ENCODE results near the gene TRPM2. TPM values are rescaled to one million over a fixed set of nuclear protein-coding genes. Genes with fewer than 3 reads are reported as not detected.
A peak's percentile ranks its signal among the peaks of the same experiment; 100 is the strongest.
"Not testable (repeated sequence)": the region's sequence is repeated elsewhere in the genome, so short reads cannot be mapped to it uniquely, and the experiment has no call there.

The TRPM2 gene
- total and polyA plus RNA-seq, 5 donors from 2014 or later: 0.38 to 3.1 (median 1.1) TPM

- no peaks in the 10 kb centered on the region for H3K27me3 ChIP-seq (ENCODE audit: control insufficient read depth, insufficient read depth, low read length)
- H3K27ac ChIP-seq (ENCODE audit: insufficient read depth, low read length, poor library complexity, severe bottlenecking): no peak overlapping the region
- H3K9me3 ChIP-seq (ENCODE audit: control insufficient read depth in 2 of 2, low read length in 2 of 2): peaks cover 0 to 7% of the 10 kb centered on the region in 2 experiments
- no peaks in the 10 kb centered on the region for H3K27me3 Mint-ChIP-seq
- H3K36me3 ChIP-seq (ENCODE audit: control insufficient read depth, insufficient read depth, low read length): no peaks in the 10 kb centered on the region
- ATAC-seq (ENCODE audit: low read depth in 2 of 2): no peak
- DNase-seq: no peak
- H3K4me3 ChIP-seq (ENCODE audit: low read depth, low read length): no peak overlapping the region
- H3K27ac Mint-ChIP-seq: no peak overlapping the region
- H3K4me1 Mint-ChIP-seq: no peaks in the 10 kb centered on the region
- no peaks in the 10 kb centered on the region for H3K36me3 Mint-ChIP-seq
- no peaks in the 10 kb centered on the region for H3K4me1 ChIP-seq (ENCODE audit: control insufficient read depth, insufficient read depth, low read length, poor library complexity, severe bottlenecking)
- peaks cover 0 to 6% (median 2%) of the 10 kb centered on the region in 7 donors for H3K9me3 Mint-ChIP-seq
- no peak overlapping the region for H3K4me3 Mint-ChIP-seq
Observed at GRCh38 chr21:44415073-44416025, 61.9 kb downstream of the TRPM2 start.

- DNase-seq: no peak
- H3K27ac ChIP-seq (ENCODE audit: insufficient read depth, low read length, poor library complexity, severe bottlenecking): no peak overlapping the region
- no peak for ATAC-seq (ENCODE audit: low read depth in 2 of 2)
- H3K9me3 ChIP-seq (ENCODE audit: control insufficient read depth in 2 of 2, low read length in 2 of 2): peaks cover 0 to 7% of the 10 kb centered on the region in 2 experiments
- no peaks in the 10 kb centered on the region for H3K4me1 ChIP-seq (ENCODE audit: control insufficient read depth, insufficient read depth, low read length, poor library complexity, severe bottlenecking)
- no peak overlapping the region for H3K4me3 ChIP-seq (ENCODE audit: low read depth, low read length)
- H3K4me1 Mint-ChIP-seq: no peaks in the 10 kb centered on the region
- H3K27me3 Mint-ChIP-seq: no peaks in the 10 kb centered on the region
- H3K4me3 Mint-ChIP-seq: no peak overlapping the region
- H3K27me3 ChIP-seq (ENCODE audit: control insufficient read depth, insufficient read depth, low read length): no peaks in the 10 kb centered on the region
- peaks cover 0 to 6% (median 2%) of the 10 kb centered on the region in 7 donors for H3K9me3 Mint-ChIP-seq
- no peak overlapping the region for H3K27ac Mint-ChIP-seq
- no peaks in the 10 kb centered on the region for H3K36me3 Mint-ChIP-seq
- no peaks in the 10 kb centered on the region for H3K36me3 ChIP-seq (ENCODE audit: control insufficient read depth, insufficient read depth, low read length)
Observed at GRCh38 chr21:44416193-44416592, 62.8 kb downstream of the TRPM2 start.

- not testable (repeated sequence) for H3K4me1 Mint-ChIP-seq; H3K4me3 ChIP-seq (ENCODE audit: low read depth, low read length); H3K27ac Mint-ChIP-seq; H3K4me1 ChIP-seq (ENCODE audit: control insufficient read depth, insufficient read depth, low read length, poor library complexity, severe bottlenecking); H3K9me3 ChIP-seq (ENCODE audit: control insufficient read depth in 2 of 2, low read length in 2 of 2); H3K27me3 Mint-ChIP-seq; H3K9me3 Mint-ChIP-seq; H3K27me3 ChIP-seq (ENCODE audit: control insufficient read depth, insufficient read depth, low read length); H3K27ac ChIP-seq (ENCODE audit: insufficient read depth, low read length, poor library complexity, severe bottlenecking); H3K36me3 ChIP-seq (ENCODE audit: control insufficient read depth, insufficient read depth, low read length); H3K36me3 Mint-ChIP-seq; DNase-seq; H3K4me3 Mint-ChIP-seq; ATAC-seq (ENCODE audit: low read depth in 2 of 2)
Observed at GRCh38 chr21:44417621-44418107, 64.2 kb downstream of the TRPM2 start.

- Histone ChIP-seq H3K4me3 (ENCODE audit: low read depth, low read length) (no peak overlapping the region), H3K27ac (ENCODE audit: insufficient read depth, low read length, poor library complexity, severe bottlenecking) (no peak overlapping the region), H3K9me3 (ENCODE audit: control insufficient read depth in 2 of 2, low read length in 2 of 2) (peaks cover 0 to 7% of the 10 kb centered on the region in 2 experiments), H3K36me3 (ENCODE audit: control insufficient read depth, insufficient read depth, low read length) (no peaks in the 10 kb centered on the region), H3K27me3 (ENCODE audit: control insufficient read depth, insufficient read depth, low read length) (no peaks in the 10 kb centered on the region), H3K4me1 (ENCODE audit: control insufficient read depth, insufficient read depth, low read length, poor library complexity, severe bottlenecking) (no peaks in the 10 kb centered on the region)
- H3K27ac Mint-ChIP-seq: no peak overlapping the region
- no peaks in the 10 kb centered on the region for H3K4me1 Mint-ChIP-seq
- no peak overlapping the region for H3K4me3 Mint-ChIP-seq
- H3K9me3 Mint-ChIP-seq: peaks cover 0 to 5% (median 1%) of the 10 kb centered on the region in 7 donors
- no peaks in the 10 kb centered on the region for H3K27me3 Mint-ChIP-seq
- H3K36me3 Mint-ChIP-seq: no peaks in the 10 kb centered on the region
- no peak for ATAC-seq (ENCODE audit: low read depth in 2 of 2)
- no peak for DNase-seq
Observed at GRCh38 chr21:44418108-44418875, 64.9 kb downstream of the TRPM2 start.

GRCh38 chr21:44418876-44419230, 65.4 kb downstream of the TRPM2 start:
- H3K4me1 Mint-ChIP-seq: no peaks in the 10 kb centered on the region
- DNase-seq: no peak
- no peaks in the 10 kb centered on the region for H3K36me3 Mint-ChIP-seq
- no peaks in the 10 kb centered on the region for H3K27me3 Mint-ChIP-seq
- no peak overlapping the region for H3K4me3 ChIP-seq (ENCODE audit: low read depth, low read length)
- H3K9me3 Mint-ChIP-seq: peaks cover 0 to 5% (median 1%) of the 10 kb centered on the region in 7 donors
- H3K9me3 ChIP-seq (ENCODE audit: control insufficient read depth in 2 of 2, low read length in 2 of 2): peaks cover 0 to 7% of the 10 kb centered on the region in 2 experiments
- no peaks in the 10 kb centered on the region for H3K4me1 ChIP-seq (ENCODE audit: control insufficient read depth, insufficient read depth, low read length, poor library complexity, severe bottlenecking)
- H3K27ac Mint-ChIP-seq: no peak overlapping the region
- H3K27ac ChIP-seq (ENCODE audit: insufficient read depth, low read length, poor library complexity, severe bottlenecking): no peak overlapping the region
- H3K36me3 ChIP-seq (ENCODE audit: control insufficient read depth, insufficient read depth, low read length): no peaks in the 10 kb centered on the region
- ATAC-seq (ENCODE audit: low read depth in 2 of 2): no peak
- no peak overlapping the region for H3K4me3 Mint-ChIP-seq
- H3K27me3 ChIP-seq (ENCODE audit: control insufficient read depth, insufficient read depth, low read length): no peaks in the 10 kb centered on the region

- Histone ChIP-seq H3K27ac (ENCODE audit: insufficient read depth, low read length, poor library complexity, severe bottlenecking) (no peak overlapping the region), H3K27me3 (ENCODE audit: control insufficient read depth, insufficient read depth, low read length) (no peaks in the 10 kb centered on the region), H3K4me3 (ENCODE audit: low read depth, low read length) (no peak overlapping the region), H3K36me3 (ENCODE audit: control insufficient read depth, insufficient read depth, low read length) (no peaks in the 10 kb centered on the region), H3K9me3 (ENCODE audit: control insufficient read depth in 2 of 2, low read length in 2 of 2) (peaks cover 0 to 7% of the 10 kb centered on the region in 2 experiments), H3K4me1 (ENCODE audit: control insufficient read depth, insufficient read depth, low read length, poor library complexity, severe bottlenecking) (no peaks in the 10 kb centered on the region)
- H3K27me3 Mint-ChIP-seq: no peaks in the 10 kb centered on the region
- DNase-seq (no peak), ATAC-seq (ENCODE audit: low read depth in 2 of 2) (no peak)
- peak overlapping the region in 1 of 3 donors; percentile 59 for H3K27ac Mint-ChIP-seq
- no peak overlapping the region for H3K4me3 Mint-ChIP-seq
- no peaks in the 10 kb centered on the region for H3K36me3 Mint-ChIP-seq
- no peaks in the 10 kb centered on the region for H3K4me1 Mint-ChIP-seq
- H3K9me3 Mint-ChIP-seq: peaks cover 0 to 5% (median 1%) of the 10 kb centered on the region in 7 donors
Observed at GRCh38 chr21:44419679-44420078, 66.3 kb downstream of the TRPM2 start.

- Mint-ChIP-seq H3K27ac (no peak overlapping the region), H3K9me3 (peaks cover 0 to 5% (median 1%) of the 10 kb centered on the region in 7 donors)
- no peak for ATAC-seq (ENCODE audit: low read depth in 2 of 2)
Observed at GRCh38 chr21:44420416-44421205, 67.2 kb downstream of the TRPM2 start.

More at GRCh38 chr21:44420416-44421205, 67.2 kb downstream of the TRPM2 start:
- Mint-ChIP-seq H3K4me3 (no peak overlapping the region), H3K27me3 (no peaks in the 10 kb centered on the region), H3K4me1 (no peaks in the 10 kb centered on the region), H3K36me3 (no peaks in the 10 kb centered on the region)
- Histone ChIP-seq H3K9me3 (ENCODE audit: control insufficient read depth in 2 of 2, low read length in 2 of 2) (peaks cover 0 to 7% of the 10 kb centered on the region in 2 experiments), H3K27ac (ENCODE audit: insufficient read depth, low read length, poor library complexity, severe bottlenecking) (no peak overlapping the region), H3K4me1 (ENCODE audit: control insufficient read depth, insufficient read depth, low read length, poor library complexity, severe bottlenecking) (no peaks in the 10 kb centered on the region), H3K4me3 (ENCODE audit: low read depth, low read length) (no peak overlapping the region), H3K27me3 (ENCODE audit: control insufficient read depth, insufficient read depth, low read length) (no peaks in the 10 kb centered on the region), H3K36me3 (ENCODE audit: control insufficient read depth, insufficient read depth, low read length) (no peaks in the 10 kb centered on the region)
- no peak for DNase-seq

Measured in CD4-positive, CD25-positive, alpha-beta regulatory T cell (primary cell).